ENCODE data around the gene TXNL4B. TPM values are rescaled to one million over a fixed set of nuclear protein-coding genes. Genes with fewer than 3 reads are reported as not detected.

Gene TXNL4B
- total and polyA plus RNA-seq, 10 of the 15 experiments (the other 5 are each of a cell fraction or from before 2014, with no cell fraction given), result 11.1 to 24.0 (median 15.9) TPM

GRCh38 chr16:72129976-72130656, 36.7 kb upstream of the TXNL4B start:
- Histone ChIP-seq H3K9ac (ENCODE audit: control insufficient read depth, insufficient read depth, low read length) (no peak overlapping the region), H4K20me1 (ENCODE audit: control insufficient read depth, insufficient read depth) (no peaks in the 10 kb centered on the region), H3K4me3 (no peak overlapping the region), H3K36me3 (ENCODE audit: control insufficient read depth in 2 of 2, insufficient read depth in 2 of 2, low read length in 1 of 2) (no peaks in the 10 kb centered on the region), H3K4me2 (ENCODE audit: control insufficient read depth, insufficient read depth) (no peak overlapping the region), H3K9me3 (replicated peaks; ENCODE audit: control insufficient read depth, insufficient read depth, low read length) (no peaks in the 10 kb centered on the region), H3K27ac (ENCODE audit: control insufficient read depth, insufficient read depth) (no peak overlapping the region), H2AFZ (ENCODE audit: control insufficient read depth, low read depth, low read length) (no peak overlapping the region), H3K27me3 (replicated peaks in 1 of 2; ENCODE audit: control insufficient read depth in 2 of 2, insufficient read depth in 2 of 2, low read length in 1 of 2) (no peaks in the 10 kb centered on the region), H3K79me2 (ENCODE audit: control insufficient read depth, insufficient read depth, low read length) (no peaks in the 10 kb centered on the region), H3K4me1 (ENCODE audit: control insufficient read depth, insufficient read depth, low read length) (no peaks in the 10 kb centered on the region)
- DNase-seq (ENCODE audit: low read depth, low spot score) (no peak), ATAC-seq (no peak), FAIRE-seq (no peak)
- SMC1A ChIA-PET (ENCODE audit: uncharacterized antibody, unreplicated experiment), result interaction anchor here (1.0 to 1.5 kb wide), 6 partner anchors 10 to 337 kb away, joined by 3 to 5 read pairs (median 4); no protein-coding TSS in a partner anchor
- in situ Hi-C loops (cut with MboI), result loop anchor here (10.0 kb wide), 1 partner anchor 1825 kb away; no protein-coding TSS in a partner anchor
- TF ChIP-seq, protein P1, sequence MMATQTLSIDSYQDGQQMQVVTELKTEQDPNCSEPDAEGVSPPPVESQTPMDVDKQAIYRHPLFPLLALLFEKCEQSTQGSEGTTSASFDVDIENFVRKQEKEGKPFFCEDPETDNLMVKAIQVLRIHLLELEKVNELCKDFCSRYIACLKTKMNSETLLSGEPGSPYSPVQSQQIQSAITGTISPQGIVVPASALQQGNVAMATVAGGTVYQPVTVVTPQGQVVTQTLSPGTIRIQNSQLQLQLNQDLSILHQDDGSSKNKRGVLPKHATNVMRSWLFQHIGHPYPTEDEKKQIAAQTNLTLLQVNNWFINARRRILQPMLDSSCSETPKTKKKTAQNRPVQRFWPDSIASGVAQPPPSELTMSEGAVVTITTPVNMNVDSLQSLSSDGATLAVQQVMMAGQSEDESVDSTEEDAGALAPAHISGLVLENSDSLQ (IDR thresholded peaks at IDR 0.05), result peak; percentile 45
- TF ChIP-seq POU2F2 (IDR thresholded peaks at IDR 0.05; ENCODE audit: borderline replicate concordance, low read depth, low read length), result no peak
- no TSS peak for BruUV-seq (replicated peaks)
- 30% methylated on average over 7 of the region's 7 CpGs for WGBS (ENCODE audit: insufficient coverage, insufficient replicate concordance, low lambda C conversion rate, missing lambda C conversion rate)
- intact Hi-C loops (cut with micrococcal nuclease; ENCODE audit: unreplicated experiment), result loop anchor here (5.0 to 10.0 kb wide), 3 partner anchors 115 to 1402 kb away; no protein-coding TSS in a partner anchor
- RAD21 ChIA-PET (ENCODE audit: unreplicated experiment), result interaction anchor here (0.6 kb wide), 1 partner anchor 317 kb away, joined by 5 read pairs; no protein-coding TSS in a partner anchor
- CTCF ChIA-PET, result interaction anchor here (0.6 to 3.5 kb wide), 5 partner anchors 20 to 882 kb away, joined by 3 to 21 read pairs (median 3); no protein-coding TSS in a partner anchor
- POLR2A ChIA-PET, result no interaction called here

DNA sequence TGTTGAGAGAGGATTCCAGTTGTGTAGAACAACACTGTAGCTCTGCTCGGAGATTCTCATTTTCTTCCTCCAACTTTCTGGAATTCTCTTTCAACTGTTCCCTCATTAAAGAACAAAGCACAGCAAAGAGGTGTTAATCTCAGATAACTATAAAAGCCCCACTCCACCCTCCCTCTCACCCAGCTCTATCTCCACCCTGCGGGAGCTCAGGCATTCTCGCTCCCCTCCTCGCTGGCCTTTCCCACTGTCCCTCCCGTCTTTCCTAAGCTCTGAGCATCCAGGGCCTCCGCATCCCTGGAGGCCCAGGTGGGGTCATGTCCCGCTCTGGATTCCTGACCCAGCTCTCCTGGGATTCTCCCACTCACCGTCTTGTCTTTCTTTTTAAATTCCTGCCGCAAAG, 35.3 kb upstream of the TXNL4B start:
- ChIA-PET CTCF (interaction anchor here (0.6 to 3.5 kb wide), 5 partner anchors 172 to 703 kb away, joined by 3 to 21 read pairs (median 3); no protein-coding TSS in a partner anchor), POLR2A (no interaction called here), RAD21 (ENCODE audit: unreplicated experiment) (interaction anchor here (1.9 kb wide), 1 partner anchor 338 kb away, joined by 9 read pairs; no protein-coding TSS in a partner anchor), SMC1A (ENCODE audit: uncharacterized antibody, unreplicated experiment) (interaction anchor here (0.8 to 1.7 kb wide), 4 partner anchors 15 to 699 kb away, joined by 3 to 5 read pairs (median 4); no protein-coding TSS in a partner anchor)
- no peaks in the 10 kb centered on the region for H4K20me1 ChIP-seq (ENCODE audit: control insufficient read depth, insufficient read depth)
- DNase-seq (ENCODE audit: low read depth, low spot score) (no peak), ATAC-seq (no peak), FAIRE-seq (no peak)
- no peaks in the 10 kb centered on the region for H3K27me3 ChIP-seq (replicated peaks in 1 of 2; ENCODE audit: control insufficient read depth in 2 of 2, insufficient read depth in 2 of 2, low read length in 1 of 2)
- H3K36me3 ChIP-seq (ENCODE audit: control insufficient read depth in 2 of 2, insufficient read depth in 2 of 2, low read length in 1 of 2), result no peaks in the 10 kb centered on the region
- in situ Hi-C loops (cut with MboI), result loop anchor here (10.0 kb wide), 1 partner anchor 1826 kb away; no protein-coding TSS in a partner anchor
- no peaks in the 10 kb centered on the region; the same call in 1 of the 2 replicates for H3K4me1 ChIP-seq (ENCODE audit: control insufficient read depth, insufficient read depth, low read length)
- WGBS (ENCODE audit: insufficient coverage, insufficient replicate concordance, low lambda C conversion rate, missing lambda C conversion rate), result 78% methylated on average over 8 of the region's 9 CpGs
- H3K27ac ChIP-seq (ENCODE audit: control insufficient read depth, insufficient read depth), result no peak overlapping the region
- intact Hi-C loops (cut with micrococcal nuclease; ENCODE audit: unreplicated experiment), result loop anchor here (5.0 to 10.0 kb wide), 3 partner anchors 116 to 1404 kb away; no protein-coding TSS in a partner anchor
- no peak overlapping the region for H3K4me2 ChIP-seq (ENCODE audit: control insufficient read depth, insufficient read depth)
- H3K9me3 ChIP-seq (replicated peaks; ENCODE audit: control insufficient read depth, insufficient read depth, low read length), result no peaks in the 10 kb centered on the region
- no peaks in the 10 kb centered on the region for H3K79me2 ChIP-seq (ENCODE audit: control insufficient read depth, insufficient read depth, low read length)
- no peak overlapping the region for H3K4me3 ChIP-seq
- H3K9ac ChIP-seq (ENCODE audit: control insufficient read depth, insufficient read depth, low read length), result no peak overlapping the region
- TF ChIP-seq FOS (IDR thresholded peaks at IDR 0.05; ENCODE audit: borderline replicate concordance, extremely low read depth, insufficient read length), result no peak
- no peak for TF ChIP-seq ZNF622 (IDR thresholded peaks at IDR 0.05)
- TF ChIP-seq ZNF207 (IDR thresholded peaks at IDR 0.05; ENCODE audit: borderline replicate concordance), result no peak
- BruUV-seq (replicated peaks), result no TSS peak
- H2AFZ ChIP-seq (ENCODE audit: control insufficient read depth, low read depth, low read length), result no peak overlapping the region
